ENCODE measurements around the gene C6orf62.

The C6orf62 gene

GRCh38 chr6:24655215-24655614 is 63.7 kb downstream of the C6orf62 start:
- no peak overlapping the region for H3K4me3 ChIP-seq (replicated peaks; ENCODE audit: low read depth, low read length)
- DNase-seq (ENCODE audit: low read depth), result no peak
- TF ChIP-seq CTCF (IDR thresholded peaks at IDR 0.05; ENCODE audit: low read length, missing control alignments), result no peak

All from fibroblast of pulmonary artery (primary cell).